GM12801 (cell line): ENCODE measurements around the gene PIK3C3.

Source experiments
- CTCF ChIP-seq: IDR thresholded peaks from one replicate; pipeline ENCODE4 v1.5.1; 2011; ENCODE audit warnings: control low read depth; ENCODE audit not compliant: insufficient read length; ENCODE audit errors: extremely low read depth

PIK3C3 gene

GRCh38 chr18:41977233-41977632 is 22.2 kb downstream of the PIK3C3 start:
- TF ChIP-seq CTCF: no peak

- no peak for TF ChIP-seq CTCF
Observed at GRCh38 chr18:41982942-41983660, 28.1 kb downstream of the PIK3C3 start.

- no peak for TF ChIP-seq CTCF
Observed at GRCh38 chr18:41985914-41986313, 30.9 kb downstream of the PIK3C3 start.

GRCh38 chr18:41989508-41989907 is 34.5 kb downstream of the PIK3C3 start:
- no peak for TF ChIP-seq CTCF

GRCh38 chr18:41992066-41992465 is 37.0 kb downstream of the PIK3C3 start:
- TF ChIP-seq CTCF: no peak

- TF ChIP-seq CTCF: no peak
Observed at GRCh38 chr18:41992703-41993102, 37.7 kb downstream of the PIK3C3 start.

- no peak for TF ChIP-seq CTCF
Observed at GRCh38 chr18:41993151-41993550, 38.1 kb downstream of the PIK3C3 start.
